ENCODE results near the gene PPARA.
A peak's percentile ranks its signal among the peaks of the same experiment; 100 is the strongest.
"Not testable (repeated sequence)": the region's sequence is repeated elsewhere in the genome, so short reads cannot be mapped to it uniquely, and the experiment has no call there.

Gene PPARA

DNA sequence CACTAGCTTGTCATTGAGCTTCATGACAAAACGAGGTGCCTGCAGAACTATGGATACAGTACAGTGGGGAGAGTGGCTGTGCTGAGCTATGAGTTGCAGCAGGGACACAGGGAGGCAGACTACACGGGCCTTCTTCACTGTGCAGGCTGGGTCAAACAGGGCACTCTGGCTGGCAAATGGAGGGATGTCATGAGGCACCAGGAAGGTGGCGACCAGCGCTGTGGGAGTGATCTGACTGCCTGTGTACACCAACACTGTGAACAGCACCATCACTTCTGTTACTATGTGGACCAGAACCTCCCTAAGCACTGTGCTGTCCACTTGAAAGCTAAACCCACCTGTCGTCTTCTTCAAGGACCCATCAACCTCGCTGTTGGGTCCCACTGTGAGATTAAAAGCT is 109.7 kb downstream of the PPARA start:
- TF ChIP-seq CTCF (IDR thresholded peaks at IDR 0.05; ENCODE audit: extremely low read depth, insufficient read depth, missing control alignments) = no peak
- no peak for DNase-seq (ENCODE audit: low spot score)
- in situ Hi-C loops (cut with MboI; ENCODE audit: low pct_unique_long_range_greater_than_20kb, low sequenced_read_pairs, unreplicated experiment) = no loop called here

- no peak for DNase-seq (ENCODE audit: low spot score)
- no peak for TF ChIP-seq CTCF (IDR thresholded peaks at IDR 0.05; ENCODE audit: extremely low read depth, insufficient read depth, missing control alignments)
- in situ Hi-C loops (cut with MboI; ENCODE audit: low pct_unique_long_range_greater_than_20kb, low sequenced_read_pairs, unreplicated experiment) = no loop called here
These were observed 112.3 kb downstream of the PPARA start for GRCh38 chr22:46262449-46263215.

GRCh38 chr22:46263216-46263590 is 112.9 kb downstream of the PPARA start, which contains the start of gene PKDREJ:
PKDREJ (minus strand) TSS chr22:46263343; CDS start chr22:46263322, 21 bp downstream.
- no peak for TF ChIP-seq CTCF (IDR thresholded peaks at IDR 0.05; ENCODE audit: extremely low read depth, insufficient read depth, missing control alignments)
- DNase-seq (ENCODE audit: low spot score) = no peak
- in situ Hi-C loops (cut with MboI; ENCODE audit: low pct_unique_long_range_greater_than_20kb, low sequenced_read_pairs, unreplicated experiment) = no loop called here

GRCh38 chr22:46264520-46264919 is 114.2 kb downstream of the PPARA start:
- DNase-seq (ENCODE audit: low spot score); in situ Hi-C loops (cut with MboI; ENCODE audit: low pct_unique_long_range_greater_than_20kb, low sequenced_read_pairs, unreplicated experiment): not testable (repeated sequence)

GRCh38 chr22:46265627-46266026 is 115.3 kb downstream of the PPARA start:
- in situ Hi-C loops (cut with MboI; ENCODE audit: low pct_unique_long_range_greater_than_20kb, low sequenced_read_pairs, unreplicated experiment); DNase-seq (ENCODE audit: low spot score): not testable (repeated sequence)

DNA sequence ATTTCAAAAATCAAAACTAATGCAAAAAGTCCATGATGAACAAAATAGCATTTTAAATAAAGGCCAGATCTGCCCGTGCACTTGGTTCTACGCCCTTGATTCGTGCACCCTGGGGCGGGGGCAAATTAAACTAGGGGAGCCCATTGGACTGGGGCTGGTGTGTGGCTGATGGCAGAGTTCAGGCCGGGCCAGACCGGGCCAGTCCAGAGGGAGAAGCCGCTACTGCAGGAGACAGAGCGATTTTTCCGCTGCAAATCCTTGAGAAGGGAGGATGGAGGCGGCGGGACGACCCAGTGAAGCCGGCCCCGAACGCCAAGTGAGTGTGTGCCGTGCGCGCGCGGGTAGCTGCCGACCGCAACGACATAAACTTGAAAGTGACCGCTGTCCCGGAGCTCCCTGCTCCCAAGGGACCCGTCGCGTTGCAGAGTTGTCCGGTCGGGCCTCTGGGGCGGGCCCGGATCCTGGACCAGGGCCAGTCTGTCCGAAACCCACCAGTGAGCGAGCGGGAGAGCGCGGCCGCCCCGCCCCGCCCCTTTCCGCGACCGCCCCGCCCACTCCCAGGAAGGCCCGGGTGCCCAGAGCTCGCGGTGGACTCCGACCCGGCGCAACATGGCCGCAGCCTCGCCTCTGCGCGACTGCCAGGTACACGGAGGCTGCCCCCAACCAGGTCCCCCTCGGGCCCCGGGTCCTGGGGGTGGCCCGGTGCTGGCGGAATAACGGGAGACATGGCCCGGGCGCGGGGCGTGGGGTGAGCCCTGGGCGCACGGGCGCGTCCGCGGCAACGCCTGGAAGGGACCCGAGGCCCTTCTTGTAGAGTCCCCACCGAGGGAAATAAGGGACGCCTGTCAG is 117.3 kb downstream of the PPARA start, which contains the start of gene TTC38:
Gene TTC38 (plus strand): TSS at position 578 of the 849 bp plus-strand sequence. CDS start 32 bp downstream, at position 610.
- TF ChIP-seq CTCF (IDR thresholded peaks at IDR 0.05; ENCODE audit: extremely low read depth, insufficient read depth, missing control alignments) = no peak
- DNase-seq (ENCODE audit: low spot score) = peak; percentile 96
- in situ Hi-C loops (cut with MboI; ENCODE audit: low pct_unique_long_range_greater_than_20kb, low sequenced_read_pairs, unreplicated experiment) = no loop called here

GRCh38 chr22:46269564-46269963 is 119.2 kb downstream of the PPARA start:
- in situ Hi-C loops (cut with MboI; ENCODE audit: low pct_unique_long_range_greater_than_20kb, low sequenced_read_pairs, unreplicated experiment) = no loop called here
- DNase-seq (ENCODE audit: low spot score) = no peak
- TF ChIP-seq CTCF (IDR thresholded peaks at IDR 0.05; ENCODE audit: extremely low read depth, insufficient read depth, missing control alignments) = no peak

Data from GM13977 (cell line).